Measurements from ENCODE around the gene ZNF878. TPM values are rescaled to one million over a fixed set of nuclear protein-coding genes. Genes with fewer than 3 reads are reported as not detected.
"Not testable (repeated sequence)": the region's sequence is repeated elsewhere in the genome, so short reads cannot be mapped to it uniquely, and the experiment has no call there.

The ZNF878 gene
- total RNA-seq, 1 experiment from 2014 or later: 0.66 TPM

DNA sequence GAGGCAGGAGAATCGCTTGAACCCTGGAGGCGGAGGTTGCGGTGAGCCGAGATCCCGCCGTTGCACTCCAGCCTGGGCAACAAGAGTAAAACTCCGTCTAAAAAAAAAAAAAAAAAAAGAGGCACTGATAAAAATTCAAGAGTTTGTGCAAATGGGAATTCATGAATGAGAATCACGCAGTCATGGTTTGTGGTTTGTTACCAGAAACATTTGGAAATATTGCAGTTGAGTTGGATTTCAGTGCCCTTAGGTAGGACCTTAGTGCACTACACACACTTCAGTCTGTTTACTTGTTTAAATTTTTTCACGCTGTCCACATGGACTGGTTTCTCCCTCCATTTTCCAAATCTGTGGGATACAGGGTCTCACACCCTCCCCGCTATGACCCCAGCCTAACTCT, 40.2 kb upstream of the ZNF878 start:
- Mint-ChIP-seq H3K27ac (ENCODE audit: unreplicated experiment) (no peak overlapping the region), H3K9me3 (ENCODE audit: low read depth, unreplicated experiment) (peaks cover 17% of the 10 kb centered on the region)

DNA sequence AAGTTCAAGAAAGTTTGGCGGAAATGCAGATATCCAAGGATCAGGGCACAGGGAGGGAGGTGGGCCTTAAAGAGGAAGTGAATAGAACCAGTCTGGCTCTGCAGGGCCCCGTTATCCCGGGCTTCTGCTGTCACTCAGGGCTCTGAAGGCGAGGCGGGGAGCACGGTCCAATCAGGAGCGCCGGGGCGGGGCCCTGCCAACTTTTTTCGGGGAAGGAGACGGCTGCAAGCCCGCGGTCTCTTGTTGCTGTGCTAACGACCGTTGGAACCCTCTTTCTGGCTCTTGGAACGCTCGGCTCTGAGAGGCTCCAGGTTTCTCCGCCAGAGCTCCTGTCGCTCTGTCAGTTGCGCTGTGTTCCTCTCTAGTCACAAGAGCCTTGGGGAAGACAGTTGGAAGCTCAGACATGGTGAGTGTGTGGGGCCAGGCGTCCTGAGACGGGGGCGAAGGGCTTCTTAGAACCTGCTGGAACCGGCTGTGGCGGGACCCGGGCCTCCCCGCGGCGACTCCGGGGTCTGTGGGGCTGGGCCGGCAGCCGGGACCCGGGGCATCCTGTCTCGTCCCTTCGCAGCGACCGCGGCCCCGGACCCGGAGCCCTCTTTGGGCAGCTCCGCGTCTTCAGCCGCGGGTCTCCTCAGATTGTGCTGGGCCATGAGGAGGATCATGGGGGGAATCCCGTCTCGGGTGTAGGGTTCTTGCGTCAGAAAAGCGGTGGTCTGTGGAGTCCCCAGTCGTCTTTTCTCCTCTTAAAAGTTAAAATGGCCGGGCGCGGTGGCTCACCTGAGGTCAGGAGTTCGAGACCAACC, 39.5 kb upstream of the ZNF878 start:
- Mint-ChIP-seq H3K9me3 (ENCODE audit: low read depth, unreplicated experiment) (peaks cover 15% of the 10 kb centered on the region), H3K4me3 (ENCODE audit: low read depth, unreplicated experiment) (no peak overlapping the region), H3K4me1 (ENCODE audit: low read depth, unreplicated experiment) (no peaks in the 10 kb centered on the region), H3K27me3 (ENCODE audit: unreplicated experiment) (no peaks in the 10 kb centered on the region), H3K27ac (ENCODE audit: unreplicated experiment) (no peak overlapping the region), H3K36me3 (ENCODE audit: insufficient read depth, unreplicated experiment) (no peaks in the 10 kb centered on the region)
- CTCF ChIA-PET: no interaction called here
- DNase-seq: no peak
- TF ChIP-seq, protein P1, sequence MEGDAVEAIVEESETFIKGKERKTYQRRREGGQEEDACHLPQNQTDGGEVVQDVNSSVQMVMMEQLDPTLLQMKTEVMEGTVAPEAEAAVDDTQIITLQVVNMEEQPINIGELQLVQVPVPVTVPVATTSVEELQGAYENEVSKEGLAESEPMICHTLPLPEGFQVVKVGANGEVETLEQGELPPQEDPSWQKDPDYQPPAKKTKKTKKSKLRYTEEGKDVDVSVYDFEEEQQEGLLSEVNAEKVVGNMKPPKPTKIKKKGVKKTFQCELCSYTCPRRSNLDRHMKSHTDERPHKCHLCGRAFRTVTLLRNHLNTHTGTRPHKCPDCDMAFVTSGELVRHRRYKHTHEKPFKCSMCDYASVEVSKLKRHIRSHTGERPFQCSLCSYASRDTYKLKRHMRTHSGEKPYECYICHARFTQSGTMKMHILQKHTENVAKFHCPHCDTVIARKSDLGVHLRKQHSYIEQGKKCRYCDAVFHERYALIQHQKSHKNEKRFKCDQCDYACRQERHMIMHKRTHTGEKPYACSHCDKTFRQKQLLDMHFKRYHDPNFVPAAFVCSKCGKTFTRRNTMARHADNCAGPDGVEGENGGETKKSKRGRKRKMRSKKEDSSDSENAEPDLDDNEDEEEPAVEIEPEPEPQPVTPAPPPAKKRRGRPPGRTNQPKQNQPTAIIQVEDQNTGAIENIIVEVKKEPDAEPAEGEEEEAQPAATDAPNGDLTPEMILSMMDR (IDR thresholded peaks at IDR 0.05; ENCODE audit: unreplicated experiment): no peak
- no TSS peak for BruUV-seq (replicated peaks)
- intact Hi-C loops (cut with micrococcal nuclease; ENCODE audit: unreplicated experiment): no loop called here

More for the DNA sequence above, 40.2 kb upstream of the ZNF878 start:
- H3K27me3 Mint-ChIP-seq (ENCODE audit: unreplicated experiment): no peaks in the 10 kb centered on the region
- no TSS peak for BruUV-seq (replicated peaks)
- no peaks in the 10 kb centered on the region for H3K36me3 Mint-ChIP-seq (ENCODE audit: insufficient read depth, unreplicated experiment)
- CTCF ChIA-PET: no interaction called here
- no peak for DNase-seq
- no peaks in the 10 kb centered on the region for H3K4me1 Mint-ChIP-seq (ENCODE audit: low read depth, unreplicated experiment)
- H3K4me3 Mint-ChIP-seq (ENCODE audit: low read depth, unreplicated experiment): no peak overlapping the region
- intact Hi-C loops (cut with micrococcal nuclease; ENCODE audit: unreplicated experiment): no loop called here
- TF ChIP-seq, protein P1 (IDR thresholded peaks at IDR 0.05; ENCODE audit: unreplicated experiment): no peak

DNA sequence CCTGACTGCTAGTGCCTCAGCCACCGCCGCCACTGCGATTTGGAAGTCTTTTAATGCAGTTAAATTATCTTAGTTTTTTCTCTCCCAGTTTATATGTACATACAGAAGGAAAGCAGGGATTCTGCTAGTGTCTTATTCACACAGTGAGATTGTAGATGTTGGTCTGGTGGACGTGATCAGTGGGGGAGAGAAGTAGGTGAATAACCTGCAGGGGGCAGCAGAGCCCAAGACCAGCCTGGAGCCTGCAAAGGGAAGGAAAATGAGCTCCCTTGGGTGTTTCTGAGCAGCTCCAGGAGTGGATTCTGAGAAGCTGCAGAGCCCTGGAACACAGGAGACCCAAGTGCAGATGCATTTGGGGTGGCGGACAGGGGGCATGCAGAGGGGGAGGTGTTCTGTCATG, 38.0 kb upstream of the ZNF878 start:
- Mint-ChIP-seq H3K27ac (ENCODE audit: unreplicated experiment) (no peak overlapping the region), H3K4me1 (ENCODE audit: low read depth, unreplicated experiment) (no peaks in the 10 kb centered on the region), H3K27me3 (ENCODE audit: unreplicated experiment) (no peaks in the 10 kb centered on the region), H3K9me3 (ENCODE audit: low read depth, unreplicated experiment) (peaks cover 12% of the 10 kb centered on the region), H3K4me3 (ENCODE audit: low read depth, unreplicated experiment) (no peak overlapping the region), H3K36me3 (ENCODE audit: insufficient read depth, unreplicated experiment) (no peaks in the 10 kb centered on the region)
- intact Hi-C loops (cut with micrococcal nuclease; ENCODE audit: unreplicated experiment): no loop called here
- CTCF ChIA-PET: interaction anchor here (0.6 kb wide), 2 partner anchors 89 to 316 kb away, joined by 4 to 5 read pairs; no protein-coding TSS in a partner anchor
- BruUV-seq (replicated peaks): no TSS peak
- TF ChIP-seq, protein P1 (IDR thresholded peaks at IDR 0.05; ENCODE audit: unreplicated experiment): no peak
- DNase-seq: no peak

DNA sequence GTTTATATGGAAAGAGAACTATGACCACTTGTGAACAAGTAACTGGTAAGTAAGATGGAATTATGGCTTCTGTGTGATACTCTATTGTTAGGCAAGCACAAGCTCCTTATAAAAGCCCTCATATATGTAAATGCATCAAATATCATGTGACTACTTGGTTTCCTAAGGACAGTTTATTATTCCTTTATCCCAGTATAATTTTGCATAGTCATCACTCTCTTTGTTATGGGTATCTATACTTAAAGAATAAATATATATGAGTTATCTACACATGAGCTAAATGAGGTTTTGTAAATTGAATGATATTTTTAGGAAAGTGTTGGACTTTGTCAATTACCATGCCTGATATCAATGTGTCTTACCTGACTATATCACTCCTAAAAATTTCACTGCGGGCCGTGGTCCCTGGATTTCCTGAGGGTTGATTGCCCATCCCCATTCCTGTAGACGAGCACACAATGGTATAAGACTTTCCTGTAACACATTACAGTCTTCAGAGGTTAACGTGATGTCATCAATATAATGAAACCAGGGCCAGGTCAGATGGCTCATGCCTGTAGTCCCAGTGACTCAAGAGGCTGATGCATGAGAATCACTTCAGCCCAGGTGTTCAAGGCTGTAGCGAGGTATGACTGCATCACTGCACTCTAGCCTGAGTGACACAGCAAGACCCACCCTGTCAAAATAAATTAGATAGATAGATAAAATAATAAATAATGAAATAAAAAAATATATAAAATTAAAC, 32.5 kb upstream of the ZNF878 start:
- Mint-ChIP-seq H3K36me3 (ENCODE audit: insufficient read depth, unreplicated experiment) (no peaks in the 10 kb centered on the region), H3K4me1 (ENCODE audit: low read depth, unreplicated experiment) (no peaks in the 10 kb centered on the region), H3K9me3 (ENCODE audit: low read depth, unreplicated experiment) (peaks cover 2% of the 10 kb centered on the region), H3K27me3 (ENCODE audit: unreplicated experiment) (no peaks in the 10 kb centered on the region), H3K27ac (ENCODE audit: unreplicated experiment) (no peak overlapping the region), H3K4me3 (ENCODE audit: low read depth, unreplicated experiment) (no peak overlapping the region)
- CTCF ChIA-PET: no interaction called here
- BruUV-seq (replicated peaks): no TSS peak
- TF ChIP-seq, protein P1 (IDR thresholded peaks at IDR 0.05; ENCODE audit: unreplicated experiment): no peak
- intact Hi-C loops (cut with micrococcal nuclease; ENCODE audit: unreplicated experiment): no loop called here
- no peak for DNase-seq

DNA sequence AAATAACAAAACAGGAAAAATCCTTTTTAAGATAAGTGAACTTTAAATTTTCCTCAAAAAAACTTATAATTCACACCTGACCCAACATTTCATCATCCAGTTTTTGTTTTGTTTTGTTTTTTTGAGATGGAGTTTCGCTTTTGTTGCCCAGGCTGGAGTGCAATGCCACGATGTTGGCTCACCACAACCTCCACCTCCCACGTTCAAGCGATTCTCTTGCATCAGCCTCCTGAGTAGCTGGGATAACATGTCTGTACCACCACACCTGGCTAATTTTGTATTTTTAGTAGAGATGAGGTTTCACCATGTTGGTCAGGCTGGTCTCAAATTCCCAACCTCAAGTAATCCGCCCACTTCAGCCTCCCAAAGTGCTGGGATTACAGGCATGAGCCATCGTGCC, 30.6 kb upstream of the ZNF878 start:
- DNase-seq; H3K9me3 Mint-ChIP-seq (ENCODE audit: low read depth, unreplicated experiment); BruUV-seq (replicated peaks); H3K36me3 Mint-ChIP-seq (ENCODE audit: insufficient read depth, unreplicated experiment); H3K27ac Mint-ChIP-seq (ENCODE audit: unreplicated experiment); H3K4me1 Mint-ChIP-seq (ENCODE audit: low read depth, unreplicated experiment); H3K4me3 Mint-ChIP-seq (ENCODE audit: low read depth, unreplicated experiment); intact Hi-C loops (cut with micrococcal nuclease; ENCODE audit: unreplicated experiment); H3K27me3 Mint-ChIP-seq (ENCODE audit: unreplicated experiment): not testable (repeated sequence)
- CTCF ChIA-PET: interaction anchor here (0.6 kb wide), 1 partner anchor 44 kb away, joined by 4 read pairs; no protein-coding TSS in a partner anchor
